Right lobe of liver (tissue), 6 donors: ENCODE data around the gene FTL. TPM values are rescaled to one million over a fixed set of nuclear protein-coding genes. Genes with fewer than 3 reads are reported as not detected.
"Not testable (repeated sequence)": the region's sequence is repeated elsewhere in the genome, so short reads cannot be mapped to it uniquely, and the experiment has no call there.

ENCODE experiments used
- ATAC-seq, 4 donors: fragments of 200-7000 bp; cut with Tn5 transposase; one replicate each; pipeline ENCODE4 v1.9.1; 2020; ENCODE audit warnings: mild to moderate bottlenecking in 4 of 4, moderate library complexity in 4 of 4
- DNase-seq, 3 donors: peaks; one replicate each; pipeline ENCODE4 v3.0.0-alpha.2; 2020
- H3K27ac ChIP-seq, 3 donors: fragments of 200-600 bp; one replicate each; pipeline ENCODE4 v1.8.0; 2022
- H3K27me3 ChIP-seq, 2 donors: fragments of 200-600 bp; one replicate each; pipeline ENCODE4 v1.8.0; 2022
- H3K36me3 ChIP-seq, 4 donors: fragments of 200-600 bp; sonication (generic) in 1 of 4; one replicate each; pipeline versions ENCODE4 v1.5.1 to v1.8.0; 2017 to 2022; ENCODE audit warnings: control low read depth in 1 of 4
- H3K4me1 ChIP-seq, 4 donors: fragments of 200-600 bp; sonication (generic) in 1 of 4; one replicate each; pipeline versions ENCODE4 v1.5.1 to v1.8.0; 2017 to 2022; ENCODE audit warnings: control low read depth in 1 of 4
- H3K4me3 ChIP-seq, 3 donors: fragments of 200-600 bp; one replicate each; pipeline ENCODE4 v1.8.0; 2022
- H3K9me3 ChIP-seq, 4 donors: fragments of 200-600 bp; sonication (generic) in 1 of 4; one replicate each; pipeline versions ENCODE4 v1.5.1 to v1.8.0; 2017 to 2022; ENCODE audit warnings: control low read depth in 1 of 4
- POLR2A ChIP-seq: fragments of 450-650 bp; IDR thresholded peaks from one replicate; pipeline ENCODE4 v1.6.1; 2017; ENCODE audit warnings: antibody characterized with exemption, mild to moderate bottlenecking
- WGBS: methylation state at CpG from one replicate; pipeline ENCODE4 v1.1.6; 2018; ENCODE audit warnings: low coverage, low lambda C conversion rate; ENCODE audit not compliant: insufficient coverage; ENCODE audit errors: missing lambda C conversion rate; 5-methylcytosine and 5-hydroxymethylcytosine counted together
- intact Hi-C, 2 donors: fragments of 100-400 bp; cut with DNase I; formaldehyde crosslinking; loops; one replicate each; pipeline versions ENCODE4 v1.11.2 to v1.14.1; 2022
- total RNA-seq, 6 experiments: library from RNA; depleted of rRNA in 2 of 6; stranded (reverse); fragments of >200 nt in 2 of 6; fragmentation: NEBNext Ultra II Directional in 3 of 6; extraction: Animal tissue kit (Norgen Biotek cat#: 25700) in 3 of 6; gene quantifications; one replicate each; pipeline versions ENCODE4 v1.1.0 to v1.2.4, GENCODE V29; 2016 to 2023
- TF ChIP-seq, protein P1 (sequence below), 4 donors: fragments of 200-600 bp in 3 of 4; fragments of 450-650 bp in 1 of 4; IDR thresholded peaks; one replicate each; pipeline versions ENCODE4 v1.5.1 to v1.8.0; 2016 to 2022; ENCODE audit warnings: antibody characterized with exemption in 4 of 4, mild to moderate bottlenecking in 2 of 4
- donor health status: DM: no; HTN: yes; CAD: no.
- donor health status: DM: no; HTN: no; CAD: no.
- donor health status: DM: no; HTN: no; CAD: no.
- donor health status: DM: no; HTN: yes; CAD: no.
- donor health status: DM: no; HTN: yes; CAD: no.

FTL gene
- total RNA-seq, 6 experiments from 2014 or later = 5,005 to 19,229 (median 10,447) TPM

GRCh38 chr19:48920949-48921348, 44.2 kb upstream of the FTL start:
- Histone ChIP-seq H3K9me3 (no peaks in the 10 kb centered on the region), H3K27ac (no peak overlapping the region), H3K27me3 (no peaks in the 10 kb centered on the region), H3K4me3 (no peak overlapping the region), H3K36me3 (peaks cover 3 to 44% (median 22%) of the 10 kb centered on the region in 4 donors), H3K4me1 (no peaks in the 10 kb centered on the region)
- DNase-seq = no peak
- no peak for TF ChIP-seq POLR2A
- TF ChIP-seq, protein P1, sequence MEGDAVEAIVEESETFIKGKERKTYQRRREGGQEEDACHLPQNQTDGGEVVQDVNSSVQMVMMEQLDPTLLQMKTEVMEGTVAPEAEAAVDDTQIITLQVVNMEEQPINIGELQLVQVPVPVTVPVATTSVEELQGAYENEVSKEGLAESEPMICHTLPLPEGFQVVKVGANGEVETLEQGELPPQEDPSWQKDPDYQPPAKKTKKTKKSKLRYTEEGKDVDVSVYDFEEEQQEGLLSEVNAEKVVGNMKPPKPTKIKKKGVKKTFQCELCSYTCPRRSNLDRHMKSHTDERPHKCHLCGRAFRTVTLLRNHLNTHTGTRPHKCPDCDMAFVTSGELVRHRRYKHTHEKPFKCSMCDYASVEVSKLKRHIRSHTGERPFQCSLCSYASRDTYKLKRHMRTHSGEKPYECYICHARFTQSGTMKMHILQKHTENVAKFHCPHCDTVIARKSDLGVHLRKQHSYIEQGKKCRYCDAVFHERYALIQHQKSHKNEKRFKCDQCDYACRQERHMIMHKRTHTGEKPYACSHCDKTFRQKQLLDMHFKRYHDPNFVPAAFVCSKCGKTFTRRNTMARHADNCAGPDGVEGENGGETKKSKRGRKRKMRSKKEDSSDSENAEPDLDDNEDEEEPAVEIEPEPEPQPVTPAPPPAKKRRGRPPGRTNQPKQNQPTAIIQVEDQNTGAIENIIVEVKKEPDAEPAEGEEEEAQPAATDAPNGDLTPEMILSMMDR (IDR thresholded peaks at IDR 0.05) = no peak
- 100% methylated on average over 4 of the region's 10 CpGs for WGBS
- intact Hi-C loops = no loop called here
- no peak for ATAC-seq

GRCh38 chr19:48921721-48922500, 43.2 kb upstream of the FTL start:
- Histone ChIP-seq H3K4me3 (no peak overlapping the region), H3K27ac (no peak overlapping the region), H3K9me3 (no peaks in the 10 kb centered on the region), H3K36me3 (peaks cover 3 to 44% (median 20%) of the 10 kb centered on the region in 4 donors), H3K4me1 (no peaks in the 10 kb centered on the region), H3K27me3 (no peaks in the 10 kb centered on the region)
- intact Hi-C loops = no loop called here
- 100% methylated on average over 1 of the region's 12 CpGs for WGBS
- ATAC-seq (no peak), DNase-seq (no peak)
- no peak for TF ChIP-seq POLR2A
- TF ChIP-seq, protein P1 (IDR thresholded peaks at IDR 0.05) = no peak

GRCh38 chr19:48922548-48923490, 42.3 kb upstream of the FTL start:
- Histone ChIP-seq H3K4me1 (no peaks in the 10 kb centered on the region), H3K36me3 (peaks cover 3 to 43% (median 18%) of the 10 kb centered on the region in 4 donors), H3K4me3 (no peak overlapping the region), H3K27ac (no peak overlapping the region), H3K9me3 (no peaks in the 10 kb centered on the region), H3K27me3 (no peaks in the 10 kb centered on the region)
- WGBS = 67% methylated on average over 3 of the region's 18 CpGs
- intact Hi-C loops = no loop called here
- peak in 1 of 4 donors; percentile 4 for ATAC-seq
- no peak for DNase-seq
- TF ChIP-seq POLR2A = no peak
- TF ChIP-seq, protein P1 (IDR thresholded peaks at IDR 0.05) = no peak

GRCh38 chr19:48925240-48925843, 39.8 kb upstream of the FTL start:
- no peak overlapping the region for H3K4me3 ChIP-seq
- peak in 2 of 4 donors; percentile 3 to 11 for ATAC-seq
- H3K36me3 ChIP-seq = peaks cover 3 to 25% (median 9%) of the 10 kb centered on the region in 4 donors
- no peak for DNase-seq
- no peaks in the 10 kb centered on the region for H3K27me3 ChIP-seq
- no peaks in the 10 kb centered on the region for H3K9me3 ChIP-seq
- no peak overlapping the region for H3K27ac ChIP-seq
- TF ChIP-seq, protein P1 (IDR thresholded peaks at IDR 0.05) = no peak
- no peak for TF ChIP-seq POLR2A
- no peaks in the 10 kb centered on the region for H3K4me1 ChIP-seq
- intact Hi-C loops = no loop called here
- whole genome bisulfite sequencing = 71% methylated on average over 8 of the region's 11 CpGs

DNA sequence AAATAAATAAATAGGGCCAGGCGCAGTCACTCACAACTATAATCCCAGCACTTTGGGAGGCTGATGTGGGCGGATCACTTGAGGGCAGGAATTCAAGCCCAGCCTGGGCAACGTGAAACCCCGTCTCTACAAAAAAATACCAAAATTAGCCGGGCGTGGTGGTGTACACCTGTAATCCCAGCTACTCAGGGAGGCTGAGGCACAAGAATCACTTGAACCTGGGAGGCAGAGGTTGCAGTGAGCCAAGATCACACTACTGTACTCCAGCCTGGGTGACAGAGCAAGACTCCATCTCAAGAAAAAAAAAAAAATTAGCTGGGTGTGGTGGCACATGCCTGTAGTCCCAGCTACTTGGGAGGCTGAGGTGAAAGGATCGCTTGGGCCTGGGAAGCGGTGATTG, 39.2 kb upstream of the FTL start:
- H3K9me3 ChIP-seq, H3K4me1 ChIP-seq, ATAC-seq, H3K27ac ChIP-seq, intact Hi-C loops, H3K27me3 ChIP-seq, H3K4me3 ChIP-seq, DNase-seq: not testable (repeated sequence)
- 71% methylated on average over 7 of the region's 8 CpGs for WGBS
- peaks cover 3 to 19% (median 8%) of the 10 kb centered on the region in 4 donors for H3K36me3 ChIP-seq
